Brain pericyte (primary cell): ENCODE results near the gene RPS15A.

Experiments
- DNase-seq: peaks from one replicate; pipeline ENCODE4 v3.0.0-alpha.2; 2012; ENCODE audit warnings: low read depth, low spot score

The RPS15A gene

GRCh38 chr16:18789850-18790706, at the start of gene RPS15A:
Gene RPS15A (minus strand): TSS chr16:18790334. CDS start chr16:18789113, 1,221 bp downstream.
- DNase-seq: peak; percentile 88

- no peak for DNase-seq
These were observed 49.4 kb upstream of the RPS15A start for GRCh38 chr16:18839555-18839954.

GRCh38 chr16:18836702-18837101, 46.6 kb upstream of the RPS15A start:
- DNase-seq: no peak

GRCh38 chr16:18834864-18835263, 44.7 kb upstream of the RPS15A start:
- no peak for DNase-seq

GRCh38 chr16:18833707-18834505, 43.8 kb upstream of the RPS15A start:
- no peak for DNase-seq

- DNase-seq: no peak
These were observed 42.5 kb upstream of the RPS15A start for GRCh38 chr16:18832613-18833012.

- DNase-seq: no peak
These were observed 41.9 kb upstream of the RPS15A start for GRCh38 chr16:18832006-18832405.

GRCh38 chr16:18829251-18829650, 39.1 kb upstream of the RPS15A start:
- no peak for DNase-seq

- no peak for DNase-seq
These were observed 37.8 kb upstream of the RPS15A start for GRCh38 chr16:18827890-18828289.

- no peak for DNase-seq
These were observed 26.2 kb upstream of the RPS15A start for GRCh38 chr16:18816286-18816685.

- no peak for DNase-seq
These were observed 21.8 kb upstream of the RPS15A start for GRCh38 chr16:18811925-18812324.

GRCh38 chr16:18809165-18809564, 19.0 kb upstream of the RPS15A start:
- DNase-seq: no peak

GRCh38 chr16:18805257-18805773, 15.2 kb upstream of the RPS15A start:
- no peak for DNase-seq

- DNase-seq: no peak
These were observed 14.4 kb upstream of the RPS15A start for GRCh38 chr16:18804540-18804939.

GRCh38 chr16:18803569-18804462, 13.7 kb upstream of the RPS15A start:
- no peak for DNase-seq

GRCh38 chr16:18802767-18803343, 12.7 kb upstream of the RPS15A start:
- no peak for DNase-seq

- peak; percentile 99 for DNase-seq
These were observed 11.2 kb upstream of the RPS15A start, which contains the start of gene ARL6IP1 for GRCh38 chr16:18801145-18801972. Gene ARL6IP1 (minus strand): TSS chr16:18801549. CDS start chr16:18801466, 83 bp downstream.

- no peak for DNase-seq
These were observed 10.6 kb upstream of the RPS15A start for GRCh38 chr16:18800775-18801144.

GRCh38 chr16:18800293-18800692, 10.2 kb upstream of the RPS15A start:
- DNase-seq: no peak

GRCh38 chr16:18799500-18799899, 9.4 kb upstream of the RPS15A start:
- no peak for DNase-seq
